HG02981 (cell line): ENCODE measurements around the gene CCDC33.
"Not testable (repeated sequence)": the region's sequence is repeated elsewhere in the genome, so short reads cannot be mapped to it uniquely, and the experiment has no call there.

Experiments
- ATAC-seq: cut with Tn5 transposase; IDR thresholded peaks from one replicate; pipeline ENCODE4 v1.9.1; 2021; ENCODE audit warnings: mild to moderate bottlenecking, moderate library complexity; ENCODE audit not compliant: unreplicated experiment

Gene CCDC33

GRCh38 chr15:74352393-74352910 is 116.3 kb downstream of the CCDC33 start:
- no peak for ATAC-seq

GRCh38 chr15:74353992-74354391 is 117.9 kb downstream of the CCDC33 start:
- not testable (repeated sequence) for ATAC-seq

- not testable (repeated sequence) for ATAC-seq
These were observed 119.9 kb downstream of the CCDC33 start for GRCh38 chr15:74356050-74356449.

- not testable (repeated sequence) for ATAC-seq
These were observed 121.4 kb downstream of the CCDC33 start for GRCh38 chr15:74357514-74357913.

GRCh38 chr15:74359376-74359775 is 123.2 kb downstream of the CCDC33 start:
- ATAC-seq: not testable (repeated sequence)

- not testable (repeated sequence) for ATAC-seq
These were observed 124.7 kb downstream of the CCDC33 start for GRCh38 chr15:74360855-74361254.

- no peak for ATAC-seq
These were observed 126.4 kb downstream of the CCDC33 start for GRCh38 chr15:74362482-74362881.

- no peak for ATAC-seq
These were observed 128.9 kb downstream of the CCDC33 start for GRCh38 chr15:74364936-74365597.

GRCh38 chr15:74365598-74366445 is 129.7 kb downstream of the CCDC33 start:
- no peak for ATAC-seq

GRCh38 chr15:74367296-74367854 is 131.2 kb downstream of the CCDC33 start, which contains the start of gene CYP11A1:
CYP11A1 (minus strand) TSS chr15:74367646; CDS start chr15:74367585, 61 bp downstream.
- ATAC-seq: no peak

- ATAC-seq: no peak
These were observed 132.0 kb downstream of the CCDC33 start for GRCh38 chr15:74368121-74368520.

GRCh38 chr15:74369084-74369745 is 133.1 kb downstream of the CCDC33 start:
- ATAC-seq: no peak

GRCh38 chr15:74369756-74370155 is 133.6 kb downstream of the CCDC33 start:
- ATAC-seq: no peak

GRCh38 chr15:74370471-74370870 is 134.3 kb downstream of the CCDC33 start:
- no peak for ATAC-seq

- ATAC-seq: no peak
These were observed 137.0 kb downstream of the CCDC33 start for GRCh38 chr15:74373056-74373650.

- ATAC-seq: peak; percentile 55
These were observed 137.9 kb downstream of the CCDC33 start for GRCh38 chr15:74373731-74374647.

- no peak for ATAC-seq
These were observed 138.6 kb downstream of the CCDC33 start for GRCh38 chr15:74374648-74375302.

GRCh38 chr15:74375303-74375693 is 139.2 kb downstream of the CCDC33 start:
- ATAC-seq: no peak

- ATAC-seq: no peak
These were observed 140.1 kb downstream of the CCDC33 start for GRCh38 chr15:74376226-74376625.
